IMR-90 (cell line): ENCODE data around the gene SEC24B. TPM values are rescaled to one million over a fixed set of nuclear protein-coding genes. Genes with fewer than 3 reads are reported as not detected.

ENCODE experiments used
- ATAC-seq: fragments of 200-7000 bp; cut with Tn5 transposase; 2 replicates; pipeline ENCODE4 v1.9.1; 2020; ENCODE audit warnings: low read depth, mild to moderate bottlenecking, moderate library complexity
- BruUV-seq: library from RNA; stranded (reverse); fragments of 400-500 nt; replicated peaks from 2 replicates; lab custom pipeline; 2021; lab: Mats Ljungman, UMichigan
- CTCF ChIA-PET: fragments of 300-600 bp; formaldehyde crosslinking; extraction: SDS; loops from one replicate; lab custom pipeline; 2021; ENCODE audit warnings: antibody characterized with exemption; lab: Yijun Ruan, JAX
- POLR2A ChIA-PET: fragments of 300-600 bp; sonication (Branson Sonifier 250); formaldehyde crosslinking; loops from one replicate; lab custom pipeline; 2022; ENCODE audit warnings: antibody characterized with exemption; ENCODE audit not compliant: unreplicated experiment; lab: Charles Lee
- DNase-seq: peaks from one replicate; pipeline ENCODE4 v3.0.0; 2013
- H2AFZ ChIP-seq: replicated peaks from 2 replicates; pipeline ENCODE3; 2013; ENCODE audit warnings: low read length, mild to moderate bottlenecking; ENCODE audit not compliant: poor library complexity
- H2AK5ac ChIP-seq: 2 replicates; pipeline ENCODE4 v1.6.1; 2013; ENCODE audit warnings: low read depth, low read length, inconsistent platforms
- H2AK9ac ChIP-seq: replicated peaks from 2 replicates; pipeline ENCODE3; 2013; ENCODE audit warnings: mild to moderate bottlenecking, low read depth, low read length, moderate library complexity; ENCODE audit not compliant: poor library complexity
- H2BK120ac ChIP-seq: 2 replicates; pipeline ENCODE4 v1.6.1; 2013; ENCODE audit warnings: low read depth, low read length, inconsistent platforms
- H2BK15ac ChIP-seq: 3 replicates; pipeline ENCODE4 v1.6.1; 2013; ENCODE audit warnings: low read depth, low read length, inconsistent platforms
- H2BK20ac ChIP-seq: 2 replicates; pipeline ENCODE4 v1.6.1; 2013; ENCODE audit warnings: low read depth, mild to moderate bottlenecking, inconsistent platforms, low read length, moderate library complexity
- H2BK5ac ChIP-seq: 2 replicates; pipeline ENCODE4 v1.6.1; 2013; ENCODE audit warnings: mild to moderate bottlenecking, low read depth, low read length, inconsistent platforms; ENCODE audit not compliant: poor library complexity, severe bottlenecking
- H3K14ac ChIP-seq: replicated peaks from 2 replicates; pipeline ENCODE4 v1.6.1; 2013; ENCODE audit warnings: low read depth, low read length, inconsistent platforms
- H3K18ac ChIP-seq: 2 replicates; pipeline ENCODE4 v1.6.1; 2013; ENCODE audit warnings: low read depth, low read length, control low read depth
- H3K23ac ChIP-seq: 2 replicates; pipeline ENCODE4 v1.6.1; 2013; ENCODE audit warnings: low read depth, low read length, inconsistent platforms
- H3K27ac ChIP-seq: 2 replicates; pipeline ENCODE4 v1.5.1; 2013; ENCODE audit warnings: mild to moderate bottlenecking, control low read depth, low read length; ENCODE audit not compliant: insufficient read depth
- H3K27me3 ChIP-seq: 2 replicates; pipeline ENCODE4 v1.6.1; 2013; ENCODE audit warnings: low read length; ENCODE audit not compliant: control insufficient read depth, insufficient read depth
- H3K36me3 ChIP-seq: 2 replicates; pipeline ENCODE4 v1.6.1; 2013; ENCODE audit warnings: low read length, mixed read lengths; ENCODE audit not compliant: control insufficient read depth, insufficient read depth
- H3K4ac ChIP-seq: 2 replicates; pipeline ENCODE4 v1.6.1; 2013; ENCODE audit warnings: low read depth, low read length, inconsistent platforms
- H3K4me1 ChIP-seq: 2 replicates; pipeline ENCODE4 v1.6.1; 2013; ENCODE audit warnings: low read length, mixed read lengths; ENCODE audit not compliant: control insufficient read depth, insufficient read depth
- H3K4me2 ChIP-seq: 2 replicates; pipeline ENCODE4 v1.6.1; 2013; ENCODE audit warnings: low read depth, mild to moderate bottlenecking, control low read depth, low read length, moderate library complexity
- H3K4me3 ChIP-seq: 2 replicates; pipeline ENCODE4 v1.5.1; 2013; ENCODE audit warnings: low read depth, mild to moderate bottlenecking, control low read depth, low read length, moderate library complexity; ENCODE audit not compliant: insufficient read depth
- H3K56ac ChIP-seq: 2 replicates; pipeline ENCODE4 v1.6.1; 2013; ENCODE audit warnings: low read length, inconsistent platforms; ENCODE audit not compliant: insufficient read depth; ENCODE audit errors: extremely low read depth
- H3K79me1 ChIP-seq, 2 experiments: 2 replicates each; pipeline ENCODE4 v1.6.1; 2013; ENCODE audit warnings: low read length in 2 of 2, inconsistent platforms in 1 of 2, low read depth in 1 of 2
- H3K9ac ChIP-seq: 2 replicates; pipeline ENCODE4 v1.6.1; 2013; ENCODE audit warnings: low read depth, low read length, control low read depth
- H3K9me1 ChIP-seq: 2 replicates; pipeline ENCODE4 v1.6.1; 2013; ENCODE audit warnings: low read length, inconsistent platforms; ENCODE audit not compliant: insufficient read depth
- H3K9me3 ChIP-seq: 2 replicates; pipeline ENCODE4 v1.6.1; 2013; ENCODE audit warnings: low read length; ENCODE audit not compliant: control insufficient read depth, insufficient read depth
- H4K20me1 ChIP-seq: 2 replicates; pipeline ENCODE4 v1.6.1; 2013; ENCODE audit warnings: low read length, inconsistent platforms; ENCODE audit not compliant: insufficient read depth
- H4K5ac ChIP-seq: 2 replicates; pipeline ENCODE4 v1.6.1; 2013; ENCODE audit warnings: mild to moderate bottlenecking, low read depth, low read length, control low read depth
- H4K8ac ChIP-seq, 2 experiments: 2 replicates each; pipeline ENCODE4 v1.6.1; 2013; ENCODE audit warnings: low read depth in 2 of 2, low read length in 2 of 2, control low read depth in 1 of 2, inconsistent platforms in 1 of 2
- H4K91ac ChIP-seq: 2 replicates; pipeline ENCODE4 v1.6.1; 2013; ENCODE audit warnings: low read depth, low read length, inconsistent platforms; ENCODE audit not compliant: insufficient read depth
- BHLHE40 ChIP-seq: fragments of 150-350 bp; IDR thresholded peaks from 2 replicates; pipeline ENCODE4 v1.6.1; 2016; ENCODE audit warnings: mild to moderate bottlenecking, low read depth, low read length
- CEBPB ChIP-seq: IDR thresholded peaks from 2 replicates; pipeline ENCODE4 v1.6.1; 2012; ENCODE audit warnings: low read depth, low read length, improper control_type of control experiment
- CHD1 ChIP-seq: IDR thresholded peaks from 2 replicates; pipeline ENCODE4 v1.6.1; 2012; ENCODE audit warnings: low read depth, low read length, improper control_type of control experiment
- CTCF ChIP-seq: conservative IDR thresholded peaks from 2 replicates; pipeline ENCODE4 v1.5.1; 2012; ENCODE audit warnings: mild to moderate bottlenecking, low read depth, low read length, improper control_type of control experiment
- ELK1 ChIP-seq: fragments of 150-350 bp; IDR thresholded peaks from 2 replicates; pipeline ENCODE4 v1.6.1; 2016; ENCODE audit warnings: low read depth, mild to moderate bottlenecking, low read length, moderate library complexity, borderline replicate concordance
- FOS ChIP-seq: fragments of 150-350 bp; IDR thresholded peaks from 2 replicates; pipeline ENCODE4 v1.6.1; 2016; ENCODE audit warnings: low read depth, low read length
- MAFK ChIP-seq: IDR thresholded peaks from 2 replicates; pipeline ENCODE4 v1.6.1; 2012; ENCODE audit warnings: low read depth, low read length, improper control_type of control experiment
- MAZ ChIP-seq: IDR thresholded peaks from 2 replicates; pipeline ENCODE4 v1.6.1; 2012; ENCODE audit warnings: low read depth, mild to moderate bottlenecking, low read length, improper control_type of control experiment, moderate library complexity, borderline replicate concordance
- MXI1 ChIP-seq: IDR thresholded peaks from 2 replicates; pipeline ENCODE4 v1.6.1; 2012; ENCODE audit warnings: low read depth, mild to moderate bottlenecking, low read length, moderate library complexity, borderline replicate concordance
- NFE2L2 ChIP-seq: fragments of 150-350 bp; IDR thresholded peaks from 2 replicates; pipeline ENCODE4 v1.6.1; 2016; ENCODE audit warnings: low read depth, mild to moderate bottlenecking, low read length
- POLR2A ChIP-seq: IDR thresholded peaks from 2 replicates; pipeline ENCODE4 v1.6.1; 2012; ENCODE audit warnings: mild to moderate bottlenecking, low read depth, low read length
- RAD21 ChIP-seq: IDR thresholded peaks from 2 replicates; pipeline ENCODE4 v1.6.1; 2012; ENCODE audit warnings: low read length, improper control_type of control experiment
- RCOR1 ChIP-seq: IDR thresholded peaks from 2 replicates; pipeline ENCODE4 v1.6.1; 2012; ENCODE audit warnings: mild to moderate bottlenecking, low read length, improper control_type of control experiment; ENCODE audit not compliant: insufficient replicate concordance
- RFX5 ChIP-seq: IDR thresholded peaks from 2 replicates; pipeline ENCODE4 v1.8.0; 2012; ENCODE audit warnings: low read depth, mild to moderate bottlenecking, low read length, moderate library complexity
- SMC3 ChIP-seq: fragments of 150-350 bp; IDR thresholded peaks from 2 replicates; pipeline ENCODE4 v1.6.1; 2016; ENCODE audit warnings: low read depth, mild to moderate bottlenecking, antibody characterized with exemption, low read length, moderate library complexity
- WGBS, 2 experiments: methylation state at CpG; one replicate each; pipeline versions ENCODE4 v1.1.5 to v1.1.7; 2013; ENCODE audit warnings: missing lambda C conversion rate in 2 of 2; ENCODE audit not compliant: insufficient read length in 1 of 2; ENCODE audit errors: extremely low coverage in 2 of 2; 5-methylcytosine and 5-hydroxymethylcytosine counted together
- dilution Hi-C: fragments of 300-500 bp; cut with HindIII; formaldehyde crosslinking; loops from one replicate; pipeline ENCODE4 v1.14.3; 2018; ENCODE audit warnings: low sequenced_read_pairs; ENCODE audit not compliant: unreplicated experiment
- in situ Hi-C: fragments of 300-500 bp; cut with MboI; formaldehyde crosslinking; loops from 3 replicates; pipeline ENCODE4 v1.14.3; 2019; ENCODE audit warnings: low sequenced_read_pairs, inconsistent platforms, mixed read lengths
- intact Hi-C: fragments of 100-400 bp; cut with micrococcal nuclease; formaldehyde crosslinking; loops from 2 replicates; pipeline ENCODE4 v1.10.0; 2022
- polyA plus RNA-seq, 3 experiments: library from polyadenylated mRNA; depleted of rRNA; stranded (reverse); fragments of >200 nt; gene quantifications; 2 replicates each; pipeline ENCODE4 v1.2.3, GENCODE V29; 2012; ENCODE audit warnings: low replicate concordance in 1 of 3
- total RNA-seq: library from RNA; depleted of rRNA; stranded (reverse); fragments of >200 nt; gene quantifications from 2 replicates; pipeline ENCODE4 v1.2.3, GENCODE V29; 2012
- TF ChIP-seq, protein P1 (sequence below): fragments of 150-350 bp; IDR thresholded peaks from 2 replicates; pipeline ENCODE4 v1.6.1; 2017; ENCODE audit warnings: mild to moderate bottlenecking, antibody characterized with exemption, low read length, low read depth

Gene SEC24B
- total and polyA plus RNA-seq, 2 of the 4 experiments (the other 2 are of a cell fraction) = 19.0 to 27.4 TPM

DNA sequence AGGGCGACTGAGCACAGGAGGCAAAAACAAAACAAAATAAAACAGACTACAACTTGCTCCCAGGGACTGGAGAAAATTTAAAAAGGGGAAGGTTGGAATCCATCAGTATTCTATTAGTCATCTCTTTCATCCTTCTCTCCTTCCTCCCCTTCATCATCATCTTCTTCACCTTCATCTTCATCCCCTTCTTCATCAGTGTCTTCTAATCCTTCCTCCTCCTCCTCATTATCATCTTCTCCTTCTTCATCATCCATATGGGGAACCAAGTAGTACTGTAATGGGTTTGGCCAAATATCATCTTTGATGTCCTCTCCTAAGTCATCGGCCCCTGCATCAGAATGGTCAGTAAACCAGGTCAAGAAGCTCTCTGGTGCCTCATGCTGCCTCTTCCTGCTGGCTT lies 119.5 kb downstream of the SEC24B start:
- dilution Hi-C loops = no loop called here
- H2AK9ac ChIP-seq = no peak overlapping the region
- H3K9ac ChIP-seq = no peak overlapping the region
- H3K18ac ChIP-seq = no peak overlapping the region
- H3K79me1 ChIP-seq = no peaks in the 10 kb centered on the region
- no peaks in the 10 kb centered on the region for H3K9me3 ChIP-seq
- no peak overlapping the region for H3K4ac ChIP-seq
- no peak for DNase-seq
- peaks cover 2% of the 10 kb centered on the region; the same call in 1 of the 2 replicates for H3K4me1 ChIP-seq
- no peak overlapping the region for H3K27ac ChIP-seq
- no peak overlapping the region for H4K8ac ChIP-seq
- no peak overlapping the region for H4K91ac ChIP-seq
- H3K23ac ChIP-seq = no peak overlapping the region
- no peak overlapping the region for H3K4me2 ChIP-seq
- no peaks in the 10 kb centered on the region; the same call in 1 of the 2 replicates for H3K9me1 ChIP-seq
- intact Hi-C loops = no loop called here
- H4K5ac ChIP-seq = no peak overlapping the region
- no peak overlapping the region for H2BK5ac ChIP-seq
- no peaks in the 10 kb centered on the region for H3K36me3 ChIP-seq
- no peak overlapping the region for H2BK120ac ChIP-seq
- H2BK15ac ChIP-seq = no peak overlapping the region
- no peak overlapping the region for H3K56ac ChIP-seq
- ChIA-PET POLR2A (interaction anchor here (0.5 kb wide), 1 partner anchor 605 kb away, joined by 4 read pairs; no protein-coding TSS in a partner anchor), CTCF (no interaction called here)
- no TSS peak for BruUV-seq
- H2AK5ac ChIP-seq = no peak overlapping the region
- WGBS, 2 experiments = 80% methylated on average over 1 of the region's 2 CpGs; no CpG with 5 or more reads in 1 of the 2 experiments
- no peak for TF ChIP-seq RCOR1
- TF ChIP-seq CEBPB = no peak
- no peak for TF ChIP-seq NFE2L2
- no peak for TF ChIP-seq MXI1
- no peak for TF ChIP-seq MAZ
- TF ChIP-seq RAD21 = no peak
- no peak for TF ChIP-seq RFX5
- TF ChIP-seq CTCF = no peak
- TF ChIP-seq POLR2A = no peak
- TF ChIP-seq, protein P1, sequence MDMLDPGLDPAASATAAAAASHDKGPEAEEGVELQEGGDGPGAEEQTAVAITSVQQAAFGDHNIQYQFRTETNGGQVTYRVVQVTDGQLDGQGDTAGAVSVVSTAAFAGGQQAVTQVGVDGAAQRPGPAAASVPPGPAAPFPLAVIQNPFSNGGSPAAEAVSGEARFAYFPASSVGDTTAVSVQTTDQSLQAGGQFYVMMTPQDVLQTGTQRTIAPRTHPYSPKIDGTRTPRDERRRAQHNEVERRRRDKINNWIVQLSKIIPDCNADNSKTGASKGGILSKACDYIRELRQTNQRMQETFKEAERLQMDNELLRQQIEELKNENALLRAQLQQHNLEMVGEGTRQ = no peak
- TF ChIP-seq BHLHE40 = no peak
- no peak for TF ChIP-seq ELK1
- no peak for TF ChIP-seq FOS
- TF ChIP-seq CHD1 = no peak
- TF ChIP-seq MAFK = no peak
- no peak for TF ChIP-seq SMC3
- H4K20me1 ChIP-seq = no peaks in the 10 kb centered on the region
- in situ Hi-C loops = no loop called here
- no peaks in the 10 kb centered on the region for H3K27me3 ChIP-seq
- H2BK20ac ChIP-seq = no peak overlapping the region
- H3K4me3 ChIP-seq = no peak overlapping the region
- H2AFZ ChIP-seq = no peak overlapping the region
- ATAC-seq = no peak
- no peak overlapping the region for H3K14ac ChIP-seq
